Heart left ventricle (tissue), 13 donors: ENCODE results near the gene MSX2.

ENCODE experiments used
- CTCF ChIP-seq, 12 donors: fragments of 200-600 bp; sonication (generic) in 4 of 12; IDR thresholded peaks; one replicate each; pipeline versions ENCODE4 v1.5.0 to v1.8.0; 2018 to 2022; ENCODE audit warnings: antibody characterized with exemption in 12 of 12, mild to moderate bottlenecking in 5 of 12
- POLR2A ChIP-seq, 2 donors: fragments of 450-650 bp; IDR thresholded peaks; one replicate each; pipeline ENCODE4 v1.6.1; 2017; ENCODE audit warnings: antibody characterized with exemption in 2 of 2, mild to moderate bottlenecking in 2 of 2, moderate library complexity in 2 of 2
- donor health status: ischemic (EF 13 %, LVEDD 7.1; RV severe dilation, severe dysfunction).
- donor health status: DM: no; HTN: yes; CAD: no.
- donor health status: DM: no; HTN: no; CAD: no.
- donor health status: ischemic (EF 25% LVEDD 6.9; RV normal size, moderate dysfunction).
- donor health status: ischemic (EF 25% LVEDD 5.7; RV mildly dilated, moderate dysfunction).
- donor health status: ischemic (EF 35%, LVEDD 5.7; RV mildly dilated, moderate dysfunction).
- donor health status: nonischemic (EF 11% LVEDD 7.7; RV severe dilation, severe dysfunction).
- donor health status: DM: yes; HTN: yes; CAD: no.
- donor health status: PGD.
- donor health status: ischemic (EF 29% LVEDD 5.4; RV normal size, mild dysfunction).
- donor health status: nonischemic (EF 23%, LVEDD 6.1; RV moderate dilation, normal function).

- no peak for TF ChIP-seq CTCF (IDR thresholded peaks at IDR 0.05)
- TF ChIP-seq POLR2A (IDR thresholded peaks at IDR 0.05): no peak
These were observed 36.3 kb downstream of the MSX2 start for GRCh38 chr5:174760721-174761120.
